T-helper 2 cell treated with Interferon-gamma antibody and Interleukin-4, amounts not matched to agents 5 μg/mL and 100 μg/mL, for 36 hours (primary cell): ENCODE measurements around the gene FCSK.
"Not testable (repeated sequence)": the region's sequence is repeated elsewhere in the genome, so short reads cannot be mapped to it uniquely, and the experiment has no call there.

Source experiments
- DNase-seq: peaks from one replicate; pipeline ENCODE4 v3.0.0; 2021; ENCODE audit warnings: low spot score
- H3K27ac Mint-ChIP-seq: one replicate; pipeline ENCODE4 v1.8.0; 2021; ENCODE audit warnings: mild to moderate bottlenecking, mixed read lengths
- H3K27me3 Mint-ChIP-seq: one replicate; pipeline ENCODE4 v1.8.0; 2021; ENCODE audit warnings: low read depth, mixed read lengths
- H3K36me3 Mint-ChIP-seq: one replicate; pipeline ENCODE4 v1.8.0; 2021; ENCODE audit warnings: low read depth, mixed read lengths
- H3K4me1 Mint-ChIP-seq: one replicate; pipeline ENCODE4 v1.8.0; 2021; ENCODE audit warnings: low read depth, mixed read lengths
- H3K4me3 Mint-ChIP-seq: one replicate; pipeline ENCODE4 v1.8.0; 2022; ENCODE audit warnings: mild to moderate bottlenecking, moderate library complexity, mixed read lengths
- H3K9me3 Mint-ChIP-seq: one replicate; pipeline ENCODE4 v1.8.0; 2021; ENCODE audit warnings: mixed read lengths

FCSK gene

GRCh38 chr16:70524399-70524825 lies 70.0 kb downstream of the FCSK start:
- not testable (repeated sequence) for H3K27me3 Mint-ChIP-seq, H3K9me3 Mint-ChIP-seq
- H3K4me1 Mint-ChIP-seq, result peaks cover 46% of the 10 kb centered on the region
- H3K27ac Mint-ChIP-seq, result peak overlapping the region; percentile 100
- peaks cover 62% of the 10 kb centered on the region for H3K36me3 Mint-ChIP-seq
- peak; percentile 15 for DNase-seq
- H3K4me3 Mint-ChIP-seq, result peak overlapping the region; percentile 98

DNA sequence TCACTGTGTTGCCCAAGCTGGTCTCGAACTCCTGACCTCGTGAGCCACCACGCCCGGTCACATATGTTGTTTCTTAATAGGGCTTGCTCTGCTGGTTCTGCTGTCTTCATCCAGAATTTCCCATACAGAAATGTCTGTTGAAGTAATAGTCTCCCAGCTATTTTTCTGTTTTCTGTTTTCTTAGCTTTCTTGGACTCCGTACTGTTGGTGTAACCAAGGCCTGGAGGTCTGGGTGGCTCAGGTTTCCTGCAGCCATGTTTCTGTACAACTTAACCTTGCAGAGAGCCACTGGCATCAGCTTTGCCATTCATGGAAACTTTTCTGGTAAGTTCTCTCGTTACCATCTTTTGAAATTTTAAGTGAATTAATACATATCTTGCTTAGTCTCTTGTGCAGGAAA lies 72.0 kb downstream of the FCSK start:
- no peaks in the 10 kb centered on the region for H3K27me3 Mint-ChIP-seq
- H3K4me3 Mint-ChIP-seq, result peak overlapping the region; percentile 80
- peaks cover 67% of the 10 kb centered on the region for H3K36me3 Mint-ChIP-seq
- no peaks in the 10 kb centered on the region for H3K9me3 Mint-ChIP-seq
- peaks cover 36% of the 10 kb centered on the region for H3K4me1 Mint-ChIP-seq
- peak overlapping the region; percentile 84 for H3K27ac Mint-ChIP-seq
- no peak for DNase-seq

- no peak for DNase-seq
- Mint-ChIP-seq H3K4me1 (peaks cover 31% of the 10 kb centered on the region), H3K4me3 (peak overlapping the region; percentile 80), H3K9me3 (no peaks in the 10 kb centered on the region), H3K27me3 (no peaks in the 10 kb centered on the region), H3K27ac (peak overlapping the region; percentile 54), H3K36me3 (peaks cover 72% of the 10 kb centered on the region)
These were observed 73.1 kb downstream of the FCSK start for GRCh38 chr16:70527315-70527996.

GRCh38 chr16:70529051-70529777 lies 74.8 kb downstream of the FCSK start:
- Mint-ChIP-seq H3K27ac (no peak overlapping the region), H3K9me3 (no peaks in the 10 kb centered on the region), H3K4me3 (peak overlapping the region; percentile 23), H3K27me3 (no peaks in the 10 kb centered on the region), H3K4me1 (peaks cover 34% of the 10 kb centered on the region), H3K36me3 (peaks cover 72% of the 10 kb centered on the region)
- DNase-seq, result no peak
